Posterior cingulate gyrus (tissue), 11 donors: Measurements from ENCODE around the gene SLC26A8.
"Not testable (repeated sequence)": the region's sequence is repeated elsewhere in the genome, so short reads cannot be mapped to it uniquely, and the experiment has no call there.

Experiments
- DNase-seq, 10 donors: peaks; one replicate each; pipeline versions ENCODE4 v3.0.0 to v3.0.0-alpha.2; 2020 to 2021; ENCODE audit warnings: mixed read lengths in 3 of 10
- intact Hi-C: fragments of 100-400 bp; cut with DNase I; formaldehyde crosslinking; loops from one replicate; pipeline ENCODE4 v1.15.1; 2023

Gene SLC26A8

GRCh38 chr6:35920793-35921732, 103.4 kb downstream of the SLC26A8 start, which contains the start of gene SRPK1:
SRPK1 (minus strand) TSS chr6:35921098; CDS start chr6:35921056, 42 bp downstream.
- intact Hi-C loops, result loop anchor here (2.0 kb wide), 1 partner anchor 108 kb away; no protein-coding TSS in a partner anchor
- DNase-seq, result peak; percentile 80 to 98 (median 90)

- intact Hi-C loops, result loop anchor here (2.0 kb wide), 1 partner anchor 109 kb away; no protein-coding TSS in a partner anchor
- peak in 6 of 10 donors; percentile 7 to 86 (median 43) for DNase-seq
Measured at GRCh38 chr6:35919827-35920751, 104.4 kb downstream of the SLC26A8 start.

GRCh38 chr6:35919085-35919826, 105.2 kb downstream of the SLC26A8 start:
- intact Hi-C loops, result no loop called here
- no peak for DNase-seq

GRCh38 chr6:35916893-35917292, 107.5 kb downstream of the SLC26A8 start:
- intact Hi-C loops, result not testable (repeated sequence)

GRCh38 chr6:35916056-35916455, 108.4 kb downstream of the SLC26A8 start:
- no peak for DNase-seq
- intact Hi-C loops, result no loop called here

More at GRCh38 chr6:35916893-35917292, 107.5 kb downstream of the SLC26A8 start:
- DNase-seq, result not testable (repeated sequence)

- DNase-seq, result no peak
- intact Hi-C loops, result no loop called here
Measured at GRCh38 chr6:35914536-35914935, 109.9 kb downstream of the SLC26A8 start.

- intact Hi-C loops, result no loop called here
- DNase-seq, result no peak
Measured at GRCh38 chr6:35911871-35912653, 112.4 kb downstream of the SLC26A8 start.

GRCh38 chr6:35909571-35909970, 114.9 kb downstream of the SLC26A8 start:
- intact Hi-C loops, DNase-seq: not testable (repeated sequence)

GRCh38 chr6:35908753-35909401, 115.6 kb downstream of the SLC26A8 start:
- intact Hi-C loops, DNase-seq: not testable (repeated sequence)

- intact Hi-C loops, result no loop called here
- DNase-seq, result no peak
Measured at GRCh38 chr6:35907750-35908149, 116.7 kb downstream of the SLC26A8 start.

- DNase-seq, result no peak
- intact Hi-C loops, result no loop called here
Measured at GRCh38 chr6:35906499-35906846, 118.0 kb downstream of the SLC26A8 start.

- intact Hi-C loops, result no loop called here
- DNase-seq, result no peak
Measured at GRCh38 chr6:35905841-35906498, 118.5 kb downstream of the SLC26A8 start.

GRCh38 chr6:35905141-35905785, 119.2 kb downstream of the SLC26A8 start:
- DNase-seq, result no peak
- intact Hi-C loops, result no loop called here

GRCh38 chr6:35903679-35904078, 120.8 kb downstream of the SLC26A8 start:
- DNase-seq, result no peak

GRCh38 chr6:35900448-35900847, 124.0 kb downstream of the SLC26A8 start:
- intact Hi-C loops, result no loop called here
- DNase-seq, result no peak

More at GRCh38 chr6:35903679-35904078, 120.8 kb downstream of the SLC26A8 start:
- intact Hi-C loops, result no loop called here

- intact Hi-C loops, result no loop called here
- no peak for DNase-seq
Measured at GRCh38 chr6:35898003-35898402, 126.4 kb downstream of the SLC26A8 start.

- DNase-seq, result no peak
- intact Hi-C loops, result no loop called here
Measured at GRCh38 chr6:35897486-35897885, 127.0 kb downstream of the SLC26A8 start.

- DNase-seq, result no peak
- intact Hi-C loops, result no loop called here
Measured at GRCh38 chr6:35897036-35897435, 127.4 kb downstream of the SLC26A8 start.
